HUES64 (cell line): ENCODE results near the gene TPRX1.
"Not testable (repeated sequence)": the region's sequence is repeated elsewhere in the genome, so short reads cannot be mapped to it uniquely, and the experiment has no call there.

ENCODE experiments used
- H3K27ac ChIP-seq: 2 replicates; pipeline ENCODE4 v1.7.0; 2013; ENCODE audit warnings: low read depth, low read length, inconsistent platforms
- H3K27me3 ChIP-seq: 2 replicates; pipeline ENCODE4 v1.6.1; 2013; ENCODE audit warnings: mild to moderate bottlenecking, low read length; ENCODE audit not compliant: insufficient read depth
- H3K36me3 ChIP-seq: 2 replicates; pipeline ENCODE4 v1.6.1; 2013; ENCODE audit warnings: mild to moderate bottlenecking, low read length; ENCODE audit not compliant: insufficient read depth
- H3K4me1 ChIP-seq: 2 replicates; pipeline ENCODE4 v1.6.1; 2013; ENCODE audit warnings: mild to moderate bottlenecking, low read length, moderate library complexity; ENCODE audit not compliant: insufficient read depth
- H3K4me3 ChIP-seq: 2 replicates; pipeline ENCODE4 v1.5.1; 2013; ENCODE audit warnings: mild to moderate bottlenecking, low read length, moderate library complexity
- H3K9ac ChIP-seq: 2 replicates; pipeline ENCODE4 v1.6.1; 2013; ENCODE audit warnings: mild to moderate bottlenecking, low read depth, low read length
- H3K9me3 ChIP-seq: 2 replicates; pipeline ENCODE4 v1.6.1; 2013; ENCODE audit warnings: low read depth, low read length; ENCODE audit not compliant: insufficient read depth
- WGBS: fragments of 150-250, 120-280 bp; methylation state at CpG from one replicate; pipeline ENCODE4 v1.1.7; 2013; ENCODE audit warnings: missing lambda C conversion rate; 5-methylcytosine and 5-hydroxymethylcytosine counted together

Gene TPRX1

GRCh38 chr19:47767349-47767748 lies 37.0 kb downstream of the TPRX1 start:
- no peak overlapping the region for H3K27ac ChIP-seq
- H3K36me3 ChIP-seq, result no peaks in the 10 kb centered on the region
- peaks cover 10% of the 10 kb centered on the region for H3K4me1 ChIP-seq
- no peak overlapping the region for H3K9ac ChIP-seq
- H3K9me3 ChIP-seq, result no peaks in the 10 kb centered on the region
- no peak overlapping the region for H3K4me3 ChIP-seq
- WGBS, result 0% methylated on average over 1 of the region's 2 CpGs
- no peaks in the 10 kb centered on the region for H3K27me3 ChIP-seq

GRCh38 chr19:47766670-47767069 lies 37.7 kb downstream of the TPRX1 start:
- Histone ChIP-seq H3K9ac (no peak overlapping the region), H3K9me3 (no peaks in the 10 kb centered on the region), H3K4me3 (no peak overlapping the region), H3K4me1 (peaks cover 10% of the 10 kb centered on the region), H3K36me3 (no peaks in the 10 kb centered on the region), H3K27ac (no peak overlapping the region), H3K27me3 (no peaks in the 10 kb centered on the region)
- WGBS, result 87% methylated on average over 7 of the region's 7 CpGs

- peaks cover 10% of the 10 kb centered on the region for H3K4me1 ChIP-seq
- no peaks in the 10 kb centered on the region for H3K36me3 ChIP-seq
- H3K9ac ChIP-seq, result no peak overlapping the region
- WGBS, result 89% methylated on average over 7 of the region's 7 CpGs
- H3K4me3 ChIP-seq, result no peak overlapping the region
- no peak overlapping the region for H3K27ac ChIP-seq
- no peaks in the 10 kb centered on the region for H3K27me3 ChIP-seq
- H3K9me3 ChIP-seq, result no peaks in the 10 kb centered on the region
These were observed 38.1 kb downstream of the TPRX1 start for GRCh38 chr19:47766359-47766620.

DNA sequence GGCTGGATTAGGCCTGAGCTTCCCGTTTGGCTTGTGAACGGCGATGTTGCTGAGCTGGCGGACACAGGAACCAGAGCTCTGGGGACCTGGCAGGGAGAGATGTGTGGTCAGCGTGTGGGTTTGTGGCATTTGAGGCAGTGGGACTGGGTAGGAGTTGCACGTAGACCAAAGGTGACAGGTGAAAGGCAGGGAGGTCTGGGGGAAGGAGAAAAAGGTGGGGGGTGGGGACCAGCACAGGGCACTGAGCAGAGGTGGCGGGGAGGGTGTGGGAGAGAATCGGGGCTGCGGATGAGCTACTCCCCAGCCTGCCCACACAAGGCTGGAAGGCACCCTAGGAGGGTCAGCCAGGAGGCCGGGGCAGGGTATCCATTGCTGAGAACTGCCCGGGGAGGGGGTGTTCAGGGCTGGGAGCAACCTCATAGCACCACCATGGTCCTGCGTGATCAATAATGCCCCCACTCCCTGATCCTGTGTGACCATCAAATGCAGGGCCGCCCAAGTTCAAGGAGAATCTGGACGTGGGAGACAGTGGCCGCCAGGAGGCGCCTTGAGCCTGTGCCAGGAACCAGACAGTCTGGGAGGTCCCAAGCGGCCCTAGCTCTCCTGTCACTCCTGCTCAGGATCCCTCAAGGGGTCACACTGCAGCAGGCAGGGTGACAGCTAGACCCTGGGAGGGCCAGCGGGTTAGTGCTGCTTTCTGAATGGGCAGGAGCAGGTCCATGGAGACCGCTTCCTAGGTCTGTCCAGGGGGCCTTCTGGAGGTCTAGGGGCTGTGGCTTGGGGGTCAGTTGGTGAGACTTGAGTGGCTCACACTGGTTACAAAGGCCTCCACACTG lies 38.6 kb downstream of the TPRX1 start:
- peaks cover 9% of the 10 kb centered on the region for H3K4me1 ChIP-seq
- no peaks in the 10 kb centered on the region for H3K9me3 ChIP-seq
- no peaks in the 10 kb centered on the region for H3K36me3 ChIP-seq
- no peak overlapping the region for H3K9ac ChIP-seq
- 32% methylated on average over 19 of the region's 19 CpGs for WGBS
- H3K4me3 ChIP-seq, result no peak overlapping the region
- no peak overlapping the region for H3K27ac ChIP-seq
- no peaks in the 10 kb centered on the region for H3K27me3 ChIP-seq

DNA sequence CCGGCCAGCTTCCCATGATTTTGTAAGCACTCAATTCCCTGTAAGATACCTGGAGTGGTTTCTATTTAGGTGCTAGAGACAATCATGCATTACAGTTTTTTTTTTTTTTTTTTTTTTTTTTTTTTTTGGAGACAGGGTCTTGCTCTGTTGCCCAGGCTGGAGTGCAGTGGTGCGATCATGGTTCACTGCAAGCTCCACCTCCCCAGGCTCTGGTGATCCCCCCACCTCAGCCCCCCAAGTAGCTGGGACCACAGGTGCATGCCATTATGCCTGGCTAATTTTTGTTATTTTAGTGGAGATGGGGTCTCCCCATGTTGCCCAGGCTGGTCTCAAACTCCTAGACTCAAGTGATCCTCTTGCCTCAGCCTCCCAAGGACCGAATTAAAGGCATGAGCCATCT lies 39.6 kb downstream of the TPRX1 start:
- 81% methylated on average over 3 of the region's 3 CpGs for WGBS
- not testable (repeated sequence) for H3K36me3 ChIP-seq, H3K9me3 ChIP-seq, H3K9ac ChIP-seq, H3K27me3 ChIP-seq, H3K4me3 ChIP-seq, H3K27ac ChIP-seq, H3K4me1 ChIP-seq

DNA sequence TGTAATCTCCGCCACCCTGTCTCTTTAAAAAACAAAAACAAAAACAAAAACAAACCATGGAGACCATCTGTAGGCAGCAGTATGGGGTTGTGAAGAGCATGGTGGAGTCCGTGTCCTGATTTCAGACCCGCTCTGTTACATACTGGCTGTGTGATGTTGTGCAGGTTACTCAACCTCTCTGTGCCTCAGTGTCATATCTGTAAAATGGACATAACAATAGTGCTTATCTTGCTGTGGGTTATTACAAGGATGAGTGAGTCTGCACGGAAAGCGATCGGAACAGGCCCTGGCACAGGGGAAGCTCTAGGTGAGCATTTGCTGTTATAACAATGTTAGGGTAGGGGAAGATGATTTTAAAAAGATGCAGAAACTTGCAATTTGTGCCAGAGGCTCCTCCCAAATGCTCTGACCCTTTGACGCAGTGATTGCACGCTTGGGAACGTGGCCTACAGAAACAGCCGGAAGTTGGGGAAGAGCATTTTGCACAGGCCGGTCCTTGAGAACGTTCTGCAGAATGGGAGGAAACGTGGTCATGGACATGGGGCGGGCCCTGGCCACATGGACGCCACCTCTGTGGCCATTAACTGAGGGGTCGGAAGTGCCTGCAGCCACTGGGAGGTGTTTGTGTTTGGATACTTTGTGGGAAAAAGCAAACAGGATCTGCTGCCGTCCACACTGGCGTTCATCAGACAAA lies 41.6 kb downstream of the TPRX1 start:
- Histone ChIP-seq H3K9ac (no peak overlapping the region), H3K36me3 (peaks cover 15% of the 10 kb centered on the region), H3K27ac (no peak overlapping the region), H3K4me3 (no peak overlapping the region), H3K4me1 (no peaks in the 10 kb centered on the region), H3K9me3 (no peaks in the 10 kb centered on the region), H3K27me3 (no peaks in the 10 kb centered on the region)
- WGBS, result 88% methylated on average over 18 of the region's 18 CpGs

DNA sequence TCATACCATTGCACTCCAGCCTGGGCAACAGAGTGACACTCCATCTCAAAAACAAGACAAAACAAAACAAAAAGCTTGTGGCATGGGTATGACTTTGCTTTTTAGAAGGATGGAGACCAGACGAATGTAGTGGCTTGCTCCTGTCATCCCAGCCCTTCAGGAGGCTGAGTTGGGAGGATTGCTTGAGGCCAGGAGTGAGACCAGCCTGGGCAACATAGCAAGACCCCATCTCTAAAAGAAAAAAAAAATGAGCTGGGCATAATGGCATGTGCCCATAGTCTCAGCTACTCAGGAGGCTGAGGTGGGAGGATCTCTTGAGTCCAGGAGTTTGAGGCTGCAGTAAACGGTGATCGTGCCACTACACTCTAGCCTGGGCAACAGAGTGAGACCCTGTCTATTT lies 42.2 kb downstream of the TPRX1 start:
- H3K27me3 ChIP-seq, result no peaks in the 10 kb centered on the region
- H3K9ac ChIP-seq, result no peak overlapping the region
- H3K4me1 ChIP-seq, result no peaks in the 10 kb centered on the region
- WGBS, result 64% methylated on average over 3 of the region's 3 CpGs
- no peak overlapping the region for H3K27ac ChIP-seq
- H3K4me3 ChIP-seq, result no peak overlapping the region
- H3K9me3 ChIP-seq, result no peaks in the 10 kb centered on the region
- H3K36me3 ChIP-seq, result peaks cover 21% of the 10 kb centered on the region

DNA sequence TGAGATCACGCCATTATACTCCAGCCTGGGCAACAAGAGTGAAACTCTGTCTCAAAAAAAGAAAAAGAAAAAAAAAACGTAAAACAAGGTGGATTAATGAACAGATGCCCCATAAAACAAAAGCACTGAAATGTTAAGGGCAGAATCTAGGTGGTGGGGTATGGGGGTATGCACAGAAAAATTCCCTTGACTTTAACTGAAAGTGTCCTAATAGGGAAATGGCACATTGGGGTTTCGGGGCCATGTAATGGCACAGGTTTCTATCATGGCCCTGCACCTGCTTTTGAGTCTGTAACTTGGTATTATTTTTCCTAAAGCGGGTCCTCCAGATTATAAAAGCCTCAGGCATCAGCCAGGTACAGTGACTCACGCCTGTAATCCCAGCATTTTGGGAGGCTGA lies 42.8 kb downstream of the TPRX1 start:
- Histone ChIP-seq H3K36me3 (peaks cover 27% of the 10 kb centered on the region), H3K27me3 (no peaks in the 10 kb centered on the region), H3K4me1 (no peaks in the 10 kb centered on the region), H3K9me3 (no peaks in the 10 kb centered on the region), H3K9ac (no peak overlapping the region), H3K27ac (no peak overlapping the region), H3K4me3 (no peak overlapping the region)
- WGBS, result 71% methylated on average over 5 of the region's 5 CpGs

DNA sequence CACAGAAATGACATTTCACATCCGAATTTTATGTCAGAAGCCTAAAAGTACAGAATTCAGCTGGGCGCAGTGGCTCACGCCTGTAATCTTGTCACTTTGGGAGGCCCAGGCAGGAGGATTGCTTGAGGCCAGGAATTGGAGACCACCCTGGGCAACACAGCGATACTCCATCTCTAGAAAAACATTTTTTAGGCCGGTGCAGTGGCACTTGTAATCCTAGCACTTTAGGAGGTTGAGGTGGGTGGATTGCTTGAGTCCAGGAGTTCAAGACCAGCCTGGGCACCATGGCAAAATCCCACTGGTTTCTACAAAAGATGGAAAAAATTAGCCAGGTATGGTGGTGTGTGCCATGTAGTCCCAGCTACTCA lies 43.7 kb downstream of the TPRX1 start:
- H3K27me3 ChIP-seq, result no peaks in the 10 kb centered on the region
- no peak overlapping the region for H3K9ac ChIP-seq
- H3K27ac ChIP-seq, result no peak overlapping the region
- H3K4me1 ChIP-seq, result no peaks in the 10 kb centered on the region
- H3K36me3 ChIP-seq, result peaks cover 37% of the 10 kb centered on the region
- no peak overlapping the region for H3K4me3 ChIP-seq
- H3K9me3 ChIP-seq, result no peaks in the 10 kb centered on the region
- whole genome bisulfite sequencing, result 78% methylated on average over 5 of the region's 5 CpGs

DNA sequence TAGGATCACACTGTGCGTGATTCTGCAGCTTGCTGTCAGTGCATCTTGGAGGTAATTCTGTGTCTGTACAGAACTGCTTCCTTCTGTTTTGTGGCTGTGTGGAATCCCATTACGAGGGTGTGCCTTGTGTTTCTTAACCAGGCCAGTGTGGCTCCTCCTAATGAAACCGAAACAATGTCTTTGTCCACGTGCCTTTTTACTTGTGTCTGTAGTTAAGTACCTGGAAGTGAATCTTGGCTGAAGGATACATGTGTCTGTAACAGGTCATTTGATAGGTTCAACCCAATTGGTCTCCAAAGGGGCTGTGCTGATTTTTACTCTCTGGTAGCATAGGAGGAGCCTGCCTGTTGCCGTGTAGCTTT lies 45.9 kb downstream of the TPRX1 start:
- Histone ChIP-seq H3K4me3 (no peak overlapping the region), H3K9me3 (no peaks in the 10 kb centered on the region), H3K4me1 (no peaks in the 10 kb centered on the region), H3K9ac (no peak overlapping the region), H3K27ac (no peak overlapping the region), H3K27me3 (no peaks in the 10 kb centered on the region), H3K36me3 (peaks cover 55% of the 10 kb centered on the region)
- 96% methylated on average over 5 of the region's 5 CpGs for WGBS

GRCh38 chr19:47757617-47758442 lies 46.5 kb downstream of the TPRX1 start:
- Histone ChIP-seq H3K27ac (no peak overlapping the region), H3K9ac (no peak overlapping the region), H3K4me1 (no peaks in the 10 kb centered on the region), H3K4me3 (no peak overlapping the region), H3K36me3 (peaks cover 61% of the 10 kb centered on the region), H3K9me3 (no peaks in the 10 kb centered on the region), H3K27me3 (no peaks in the 10 kb centered on the region)
- 95% methylated on average over 13 of the region's 14 CpGs for WGBS
